Frontal cortex (tissue), 4 donors: ENCODE measurements around the gene KLF5. TPM values are rescaled to one million over a fixed set of nuclear protein-coding genes. Genes with fewer than 3 reads are reported as not detected.
"Not testable (repeated sequence)": the region's sequence is repeated elsewhere in the genome, so short reads cannot be mapped to it uniquely, and the experiment has no call there.

Experiments used
- DNase-seq, 2 donors: peaks; one replicate each; pipeline ENCODE4 v3.0.0; 2012; ENCODE audit warnings: low spot score in 2 of 2
- FAIRE-seq: peaks from 2 replicates; lab custom pipeline; 2012; peaks lifted over from hg19 to GRCh38; lab: Jason Lieb, UNC
- total RNA-seq: library from RNA; depleted of rRNA; stranded (reverse); fragments of >200 nt; gene quantifications from one replicate; pipeline ENCODE4 v1.2.3, GENCODE V29; 2014
- donor health status: control.
- donor health status: control.
- donor health status: control.

Gene KLF5
- total RNA-seq, 1 donor from 2014 or later, result 1.6 TPM

- FAIRE-seq, result no peak
- no peak for DNase-seq
Measured at GRCh38 chr13:73081256-73081915, 22.6 kb downstream of the KLF5 start.

DNA sequence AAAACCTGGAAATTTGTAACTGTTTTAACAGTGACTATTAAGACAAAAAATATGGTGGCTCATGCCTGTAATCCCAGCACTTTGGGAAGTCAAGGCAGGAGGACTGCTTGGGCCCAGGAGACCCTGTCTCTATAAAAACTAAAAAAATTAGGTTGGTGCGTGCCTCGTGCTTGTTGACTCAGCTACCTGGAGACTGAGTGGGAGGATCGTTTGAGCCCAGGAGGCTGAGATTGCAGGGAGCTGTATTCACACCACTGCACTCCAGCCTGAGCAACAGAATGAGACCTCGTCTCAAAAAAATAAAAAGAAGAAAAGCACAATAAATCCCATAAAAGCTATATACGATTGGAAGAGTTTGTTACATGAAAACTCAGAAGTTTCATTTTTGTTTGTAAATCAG is 23.7 kb downstream of the KLF5 start:
- no peak for DNase-seq

DNA sequence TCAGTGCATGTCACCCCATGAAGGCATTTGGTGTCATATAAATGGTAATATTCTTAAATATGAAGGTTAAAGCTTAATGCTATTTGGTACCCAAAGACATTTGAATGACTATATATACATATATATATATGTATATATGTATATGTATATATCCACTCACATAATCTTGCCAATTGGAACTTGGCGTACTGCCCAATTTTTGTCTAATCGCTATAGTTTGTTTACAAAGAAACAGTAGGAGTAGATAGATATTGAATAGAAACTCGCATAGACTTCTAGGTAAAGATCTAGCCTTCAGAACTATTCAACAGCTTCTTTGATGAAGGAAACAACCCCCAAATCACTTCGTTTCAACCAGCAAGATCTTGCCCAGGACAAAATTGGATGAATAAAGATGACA is 24.1 kb downstream of the KLF5 start:
- DNase-seq (no peak), FAIRE-seq (no peak)

More for the DNA sequence above, 23.7 kb downstream of the KLF5 start:
- no peak for FAIRE-seq

DNA sequence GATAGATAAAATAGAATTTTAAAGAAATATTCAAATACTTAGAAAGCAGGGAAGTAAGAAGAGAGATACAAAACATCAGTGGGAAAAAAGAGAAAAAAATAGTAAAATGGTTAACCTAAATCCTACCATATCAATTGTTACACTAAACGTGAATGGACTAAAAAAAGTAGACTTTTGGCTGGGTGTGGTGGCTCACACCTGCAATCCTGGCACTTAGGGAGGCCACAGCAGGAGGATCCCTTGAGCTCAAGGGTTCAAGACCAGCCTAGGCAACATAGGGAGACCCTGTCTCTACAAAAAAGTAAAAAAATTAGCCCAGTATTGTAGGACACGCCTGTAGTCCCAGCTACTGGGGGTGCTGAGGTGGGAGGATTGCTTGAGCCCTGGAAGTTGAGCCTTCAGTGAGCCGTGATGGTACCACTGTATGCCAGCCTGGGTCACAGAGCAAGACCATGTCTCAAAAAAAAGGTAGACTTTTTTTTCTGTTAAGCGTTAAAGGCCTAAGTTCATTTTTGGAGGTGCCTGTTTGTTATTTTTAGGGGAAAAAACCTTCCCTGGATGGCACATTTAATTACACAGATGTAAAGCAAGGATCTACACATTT is 29.6 kb downstream of the KLF5 start:
- DNase-seq (no peak), FAIRE-seq (no peak)

DNA sequence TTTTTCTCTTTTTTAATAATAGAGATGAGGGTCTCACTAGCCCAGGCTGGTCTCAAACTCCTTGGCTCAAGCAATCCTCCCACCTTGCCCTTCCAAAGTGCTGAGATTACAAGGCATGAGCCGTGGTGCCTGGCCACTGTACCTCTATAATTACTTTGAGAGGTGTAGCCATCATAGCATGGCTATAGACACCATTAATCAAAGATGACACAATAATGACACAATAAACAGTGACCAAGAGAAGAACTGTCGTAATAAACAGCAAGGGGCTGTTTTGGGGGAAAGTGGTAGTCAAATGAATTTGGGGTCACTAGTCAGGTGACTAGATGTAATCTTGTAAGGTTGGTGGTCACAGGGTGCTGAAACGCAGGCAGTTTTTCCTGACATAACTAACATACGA is 30.4 kb downstream of the KLF5 start:
- FAIRE-seq (no peak), DNase-seq (no peak)

DNA sequence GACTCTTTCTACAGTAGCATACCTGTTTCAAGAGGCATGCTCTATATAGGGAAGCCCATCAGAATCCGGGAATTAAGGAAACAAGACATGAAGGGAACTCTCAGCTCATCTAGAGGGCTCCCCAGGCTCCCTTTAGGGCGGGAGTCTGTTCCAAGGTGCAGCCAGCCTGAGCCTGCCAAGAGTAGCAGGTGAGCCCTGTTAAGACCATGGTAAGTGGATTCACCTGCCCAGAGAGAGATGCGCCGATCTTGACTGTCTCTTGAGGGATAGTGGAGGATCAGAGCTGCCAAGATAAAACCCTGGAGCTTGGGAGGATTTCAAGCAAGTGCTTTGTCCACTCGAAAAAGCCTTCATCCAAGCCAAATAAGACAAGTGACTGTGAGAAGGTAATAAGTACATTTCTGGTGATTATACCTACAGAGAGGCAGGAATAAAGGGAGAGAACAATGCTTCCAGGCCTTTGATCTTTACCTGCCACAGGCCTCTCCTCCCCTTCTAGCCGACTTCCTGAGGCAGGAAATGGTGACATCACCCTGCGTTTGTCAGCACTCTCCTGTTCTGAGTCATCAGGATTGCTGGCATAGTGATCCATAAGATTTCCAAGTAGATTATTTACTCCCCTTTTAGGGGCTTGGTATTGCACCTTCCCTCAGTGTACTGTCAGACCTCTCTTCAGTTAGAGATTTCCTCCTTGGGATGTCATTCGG is 31.5 kb downstream of the KLF5 start:
- no peak for FAIRE-seq
- no peak for DNase-seq

GRCh38 chr13:73090823-73091187 is 32.0 kb downstream of the KLF5 start:
- DNase-seq (no peak), FAIRE-seq (no peak)

- DNase-seq (no peak), FAIRE-seq (no peak)
Measured at GRCh38 chr13:73092829-73093228, 34.0 kb downstream of the KLF5 start.

DNA sequence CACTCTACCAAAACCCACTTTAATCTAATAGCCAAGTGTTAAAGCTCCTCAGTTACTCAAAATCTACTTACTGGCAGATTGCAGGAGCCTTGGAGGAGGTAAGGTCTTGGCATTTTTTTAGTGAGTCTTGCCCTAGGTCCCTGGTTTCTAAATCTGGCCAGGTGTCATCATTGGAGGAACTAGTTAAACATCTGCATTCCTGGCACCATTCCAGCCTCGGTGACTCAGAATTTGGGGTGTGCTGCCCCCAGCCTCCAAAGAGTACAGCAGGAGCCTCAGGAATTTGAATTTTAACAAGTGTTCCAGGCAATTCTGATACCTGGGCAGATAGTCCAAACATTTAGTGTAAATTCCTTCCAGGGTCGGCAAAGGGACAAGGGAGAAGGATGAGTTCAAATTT is 37.4 kb downstream of the KLF5 start:
- no peak for DNase-seq
- FAIRE-seq, result no peak

GRCh38 chr13:73096638-73097037 is 37.8 kb downstream of the KLF5 start:
- FAIRE-seq, result no peak
- no peak for DNase-seq

DNA sequence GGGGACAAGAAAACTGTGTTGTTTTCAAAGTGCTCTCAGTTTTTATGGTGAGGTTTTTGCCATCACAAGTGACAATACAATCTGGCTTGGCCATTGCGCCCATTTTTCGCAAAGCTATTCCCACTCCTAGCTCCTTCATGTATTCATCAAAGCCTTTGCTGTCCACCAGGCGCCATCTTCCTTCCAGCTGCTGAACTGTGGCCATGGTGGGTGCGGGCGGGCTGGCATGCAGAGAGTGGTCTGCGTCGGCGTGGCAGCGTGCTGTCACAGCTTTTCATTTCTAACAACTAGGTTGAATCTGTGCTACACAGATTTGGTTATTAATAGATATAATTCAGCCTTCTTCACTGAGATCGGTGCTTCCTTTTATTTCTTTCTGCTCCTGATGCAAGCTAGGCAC is 42.0 kb downstream of the KLF5 start:
- FAIRE-seq, DNase-seq: not testable (repeated sequence)

DNA sequence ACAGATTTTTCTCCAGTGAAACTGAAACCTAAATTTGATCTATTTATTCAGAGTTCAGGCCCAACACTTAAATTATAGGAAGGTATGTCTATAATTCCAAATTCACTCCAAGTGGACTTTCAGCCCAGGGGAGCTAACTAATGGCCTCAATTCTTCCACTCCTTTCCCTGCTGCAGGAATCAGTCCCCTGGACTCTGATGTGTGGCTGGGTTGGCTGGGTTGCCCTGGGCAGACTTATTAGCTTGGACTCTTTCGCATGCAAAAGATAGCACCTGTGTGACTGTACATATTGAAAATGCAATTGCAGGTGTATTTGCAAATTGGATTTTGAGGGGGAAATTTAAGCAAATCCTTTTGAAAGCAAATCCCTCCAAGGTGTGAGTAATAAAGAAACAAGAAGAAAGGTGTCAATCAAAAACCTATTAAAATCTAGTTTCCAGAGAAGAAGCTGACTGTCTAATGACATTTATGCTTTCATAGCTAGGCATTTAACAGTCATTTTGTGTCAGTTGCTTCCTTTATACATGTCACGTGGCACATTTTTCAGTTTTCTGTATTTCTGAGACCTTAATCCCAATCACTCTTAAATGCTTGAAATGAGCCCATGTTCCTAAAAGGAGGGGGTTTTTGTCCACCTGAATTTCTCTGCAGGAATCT is 42.7 kb downstream of the KLF5 start:
- FAIRE-seq (no peak), DNase-seq (no peak)

DNA sequence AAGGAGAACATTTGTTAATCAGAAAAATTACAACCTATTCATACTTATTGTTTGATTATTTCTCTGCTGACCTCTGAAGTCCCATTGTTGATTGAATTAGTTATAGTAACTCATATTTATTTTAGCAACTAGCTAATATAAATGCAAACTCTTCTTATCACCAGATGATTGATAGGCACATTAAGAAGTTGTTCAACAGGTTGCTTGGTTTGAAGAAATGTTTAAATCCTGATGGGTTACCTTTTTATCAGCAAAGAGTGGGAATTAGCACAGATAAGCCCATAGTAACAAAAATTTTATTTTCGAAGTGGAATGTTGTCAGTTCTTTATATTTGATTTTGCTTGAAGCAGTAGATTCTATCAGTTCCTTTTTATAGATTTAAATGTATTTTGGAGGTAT is 44.4 kb downstream of the KLF5 start:
- FAIRE-seq, result no peak
- DNase-seq, result no peak

DNA sequence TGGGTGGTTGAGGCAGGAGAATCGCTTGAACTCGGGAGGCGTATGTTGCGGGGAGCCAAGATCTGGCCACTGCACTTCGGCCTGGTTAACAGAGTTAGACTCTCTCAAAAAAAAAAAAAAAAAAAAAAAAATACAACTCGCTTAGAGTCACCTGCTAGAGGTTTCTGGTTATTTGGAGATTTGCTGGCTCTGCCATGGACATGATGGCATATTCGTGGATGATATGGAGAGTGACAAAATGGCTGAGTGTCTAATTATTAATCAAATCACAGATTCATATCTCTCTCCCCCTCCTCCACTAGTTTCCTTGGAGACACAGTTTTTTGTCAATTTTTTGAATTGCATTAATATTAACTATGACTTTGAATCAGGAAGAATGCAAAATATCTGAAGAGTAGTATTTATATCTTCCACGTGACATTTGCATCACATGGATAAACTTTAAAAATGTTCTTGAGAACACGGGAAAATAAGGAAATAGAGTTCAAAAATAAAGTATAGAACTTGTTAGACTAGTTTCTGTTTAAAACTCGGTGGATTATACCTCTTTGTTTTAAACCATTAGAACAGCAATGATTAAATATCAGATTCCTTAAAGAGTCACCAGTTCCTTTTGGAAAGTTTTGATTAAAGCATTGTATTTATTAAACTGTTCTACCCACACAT is 47.8 kb downstream of the KLF5 start:
- DNase-seq, result no peak
- no peak for FAIRE-seq

DNA sequence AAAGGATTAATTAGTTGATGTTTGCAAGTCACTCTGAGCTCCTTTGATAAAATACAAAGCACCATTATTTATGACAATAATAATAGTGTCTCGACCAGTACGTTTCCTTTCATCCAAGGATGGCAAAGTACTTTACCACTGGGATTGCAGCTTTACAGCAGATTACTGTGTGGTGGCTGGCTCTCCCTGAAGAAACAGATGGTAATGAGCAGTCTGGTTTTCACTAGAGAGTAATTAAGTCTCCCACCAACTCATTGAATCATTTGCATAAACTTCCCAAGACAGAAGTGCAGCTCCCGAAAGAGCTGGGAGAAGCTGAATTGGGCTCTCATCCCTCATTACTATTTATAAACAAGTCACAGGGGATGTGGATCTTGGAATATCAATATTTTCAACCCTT is 48.7 kb downstream of the KLF5 start:
- FAIRE-seq (no peak), DNase-seq (no peak)

GRCh38 chr13:73107970-73108369 is 49.2 kb downstream of the KLF5 start:
- no peak for FAIRE-seq
- DNase-seq, result no peak

GRCh38 chr13:73109288-73109899 is 50.6 kb downstream of the KLF5 start:
- no peak for FAIRE-seq
- no peak for DNase-seq

- FAIRE-seq, result no peak
Measured at GRCh38 chr13:73109969-73110368, 51.2 kb downstream of the KLF5 start.

GRCh38 chr13:73110814-73111213 is 52.0 kb downstream of the KLF5 start:
- FAIRE-seq (no peak), DNase-seq (no peak)

More at GRCh38 chr13:73109969-73110368, 51.2 kb downstream of the KLF5 start:
- no peak for DNase-seq

GRCh38 chr13:73111331-73111730 is 52.5 kb downstream of the KLF5 start:
- FAIRE-seq (no peak), DNase-seq (no peak)
